ENCODE measurements around the gene TUBA1C.

DNA sequence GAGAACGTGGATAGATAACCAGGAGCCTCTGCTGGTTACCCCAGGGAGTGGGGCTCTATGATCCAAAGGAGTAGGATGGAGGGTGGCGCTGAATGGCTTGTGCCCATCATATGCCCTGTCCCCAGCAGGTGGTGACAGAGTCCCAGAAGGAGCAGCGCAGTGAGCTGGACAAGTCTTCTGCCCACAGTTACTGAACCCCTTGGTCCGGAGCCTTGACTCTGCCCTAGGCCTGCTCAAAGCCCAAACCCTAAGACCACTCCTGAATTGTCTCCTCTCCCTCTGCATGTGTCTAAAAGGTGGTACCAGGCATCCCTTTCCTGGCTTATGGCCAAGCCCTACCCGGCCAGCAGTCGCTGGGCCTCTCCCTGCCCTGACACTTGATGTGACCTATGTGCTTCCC is 33.3 kb downstream of the TUBA1C start:
- no peak for TF ChIP-seq HCFC1 (IDR thresholded peaks at IDR 0.05; ENCODE audit: low read depth, low read length)
- no peak for TF ChIP-seq ZFP36 (IDR thresholded peaks at IDR 0.05; ENCODE audit: low read depth, low read length, partially characterized antibody)
- peak in 2 of 3 experiments; percentile 2 to 9; a peak in 1 of 6 replicates for TF ChIP-seq CTCF (IDR thresholded peaks at IDR 0.05 in 2 of 3, conservative IDR thresholded peaks at IDR 0.05 in 1 of 3; ENCODE audit: insufficient read depth in 2 of 3, low read depth in 1 of 3, low read length in 3 of 3)
- TF ChIP-seq ZNF717 (CRISPR knock-in tag; IDR thresholded peaks at IDR 0.05) = no peak
- no peak for TF ChIP-seq GATAD2B (IDR thresholded peaks at IDR 0.05; ENCODE audit: borderline replicate concordance)

Measured in K562 (cell line).